IPS-11a (cell line): ENCODE data around the gene TOMM7.
"Not testable (repeated sequence)": the region's sequence is repeated elsewhere in the genome, so short reads cannot be mapped to it uniquely, and the experiment has no call there.

Experiments
- H3K4me3 ChIP-seq: one replicate; pipeline ENCODE4 v1.5.1; 2013; ENCODE audit warnings: low read depth, low read length, control low read depth

TOMM7 gene

DNA sequence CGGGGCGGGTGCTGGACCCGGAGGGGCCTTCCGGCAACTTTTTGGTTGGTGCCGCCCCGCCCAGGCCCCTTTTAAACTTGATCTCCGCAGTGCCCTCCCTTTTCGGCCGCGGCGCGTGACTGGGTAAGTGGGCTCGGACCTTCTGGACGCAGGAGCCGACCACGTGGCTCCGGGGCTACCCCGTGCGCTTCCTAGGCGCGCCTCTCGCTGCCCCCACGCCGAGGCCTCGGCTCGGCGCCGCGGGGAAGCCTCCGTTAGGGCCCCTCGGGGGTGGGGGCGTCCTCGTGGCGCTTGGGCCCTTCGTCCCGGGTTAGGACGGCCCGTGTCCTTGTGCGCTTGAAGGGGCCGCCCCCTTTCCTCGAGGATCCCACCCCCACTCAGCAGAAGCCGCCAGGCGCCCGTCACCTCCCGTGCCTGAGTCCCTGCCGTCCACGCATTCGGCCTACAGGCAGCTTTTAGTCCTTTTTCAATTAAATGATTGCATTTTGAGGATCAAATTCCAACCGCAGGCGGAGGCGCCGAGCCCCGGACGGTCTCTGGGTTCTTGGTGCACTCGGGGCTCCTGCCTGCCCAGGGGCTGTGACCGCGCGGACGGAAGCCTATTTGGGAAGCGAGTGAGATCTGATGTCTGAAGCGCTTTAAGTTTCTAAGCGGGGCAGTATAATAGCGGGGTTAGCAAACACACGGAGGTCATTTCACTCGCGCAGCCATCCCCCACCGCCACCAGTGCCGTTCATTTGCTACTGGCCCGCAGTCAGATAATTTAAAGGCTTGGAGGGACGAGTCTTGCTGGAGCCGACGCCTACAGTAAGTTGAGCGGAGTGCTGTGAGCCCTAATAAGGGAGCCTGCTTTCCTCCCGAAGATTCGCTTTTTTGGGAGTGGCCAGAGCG is 31.8 kb upstream of the TOMM7 start:
- H3K4me3 ChIP-seq: peak overlapping the region; percentile 41

DNA sequence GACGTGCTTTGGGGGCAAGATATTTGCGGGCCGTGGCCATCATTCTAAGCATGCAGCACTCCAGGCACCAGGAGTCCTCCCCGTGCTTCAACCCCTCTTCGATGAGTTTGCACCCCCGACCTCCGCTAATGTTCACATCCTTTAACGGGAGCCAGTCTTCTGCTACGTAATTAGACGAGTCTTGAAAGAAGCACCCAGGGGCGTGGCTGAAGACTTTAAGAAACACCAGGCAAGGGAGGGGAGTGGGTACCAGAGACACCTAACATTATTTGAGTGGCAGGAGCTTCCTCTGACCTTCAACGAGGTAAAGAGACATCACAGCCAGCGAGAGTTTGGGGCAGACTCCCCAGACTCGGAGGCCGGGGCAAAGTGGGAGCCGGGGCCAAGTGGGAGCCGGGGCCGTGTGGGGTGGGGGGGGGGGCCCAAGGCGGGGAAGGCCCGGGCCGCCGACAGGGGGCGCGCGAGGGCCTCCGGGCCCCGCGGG is 31.1 kb upstream of the TOMM7 start:
- peak overlapping the region; percentile 17 for H3K4me3 ChIP-seq

DNA sequence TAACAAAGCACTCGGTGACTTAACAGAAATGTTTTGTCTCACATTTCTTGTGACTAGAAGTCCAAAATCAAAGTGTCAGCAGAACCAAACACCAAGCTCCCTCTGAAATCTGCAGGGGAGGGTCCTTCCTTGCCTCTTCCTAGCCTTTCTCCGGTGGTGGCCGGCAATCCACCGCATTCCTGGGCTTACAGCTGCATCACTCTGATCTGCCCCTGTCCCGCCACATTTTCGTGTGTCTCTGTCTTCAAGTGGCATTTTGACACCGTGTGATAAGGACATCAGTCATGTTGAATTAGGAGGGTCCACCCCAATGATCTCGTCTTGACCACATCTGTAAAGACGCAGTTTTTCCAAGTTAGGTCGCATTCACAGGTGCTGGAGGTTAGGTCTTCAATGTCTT is 30.5 kb upstream of the TOMM7 start:
- H3K4me3 ChIP-seq: no peak overlapping the region

DNA sequence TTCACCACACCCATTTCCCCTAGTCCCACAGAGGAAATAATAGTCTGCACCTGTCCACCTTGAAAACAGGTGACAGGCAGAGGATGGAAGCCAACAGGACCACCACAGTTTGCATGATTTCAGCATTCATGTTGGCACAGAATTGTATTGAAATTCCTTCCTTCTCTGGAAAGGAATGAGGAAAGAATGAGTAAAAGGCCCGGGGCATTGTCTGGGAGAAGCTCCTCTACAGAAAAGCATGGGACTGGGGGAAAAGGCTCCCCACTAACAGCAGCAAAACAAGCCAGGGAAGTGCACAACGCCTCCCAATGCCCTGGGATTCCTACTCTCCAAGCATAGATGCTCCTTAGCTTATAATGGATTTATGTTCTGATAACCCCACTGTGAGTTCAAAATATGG is 28.5 kb upstream of the TOMM7 start:
- no peak overlapping the region for H3K4me3 ChIP-seq

DNA sequence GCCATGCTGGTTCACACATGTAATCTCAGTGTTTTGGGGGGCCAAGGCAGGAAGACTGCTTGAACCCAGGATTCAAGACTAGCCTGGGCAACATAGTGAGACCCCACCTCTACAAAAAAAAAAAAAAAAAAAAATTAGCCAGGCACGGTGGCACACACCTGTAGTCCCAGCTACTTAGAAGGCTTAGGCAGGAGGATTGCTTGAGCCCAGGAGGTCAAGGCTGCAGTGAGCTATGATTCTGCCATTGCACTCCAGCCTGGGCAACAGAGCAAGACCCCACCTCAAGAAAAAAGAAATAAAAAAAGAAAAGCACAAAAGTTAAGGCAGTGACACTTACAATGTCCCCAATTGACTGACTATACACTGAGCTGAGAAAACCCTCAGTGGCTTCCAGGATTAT is 27.7 kb upstream of the TOMM7 start:
- not testable (repeated sequence) for H3K4me3 ChIP-seq

GRCh38 chr7:22849662-22850061 is 27.0 kb upstream of the TOMM7 start:
- H3K4me3 ChIP-seq: no peak overlapping the region

- H3K4me3 ChIP-seq: no peak overlapping the region
These were observed 26.5 kb upstream of the TOMM7 start for GRCh38 chr7:22849172-22849571.

DNA sequence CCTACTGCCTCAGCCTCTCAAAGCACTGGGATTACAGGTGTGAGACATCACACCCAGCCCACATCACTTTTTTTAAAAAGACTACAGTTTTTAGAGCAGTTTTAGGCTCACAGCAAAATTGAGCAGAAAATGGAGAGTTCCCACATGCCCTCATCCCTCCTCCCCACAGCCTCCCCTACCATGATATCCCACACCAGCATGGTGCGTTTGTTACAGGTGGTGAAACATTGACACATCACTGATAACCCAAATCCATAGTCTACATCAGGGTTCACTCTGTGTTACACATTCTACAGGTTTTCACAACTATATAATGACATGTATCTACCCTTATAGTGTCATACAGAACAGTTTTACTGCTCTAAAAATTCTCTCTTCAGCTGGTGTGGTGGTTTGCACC is 24.3 kb upstream of the TOMM7 start:
- no peak overlapping the region for H3K4me3 ChIP-seq

- no peak overlapping the region for H3K4me3 ChIP-seq
These were observed 22.7 kb upstream of the TOMM7 start for GRCh38 chr7:22845221-22845834.

DNA sequence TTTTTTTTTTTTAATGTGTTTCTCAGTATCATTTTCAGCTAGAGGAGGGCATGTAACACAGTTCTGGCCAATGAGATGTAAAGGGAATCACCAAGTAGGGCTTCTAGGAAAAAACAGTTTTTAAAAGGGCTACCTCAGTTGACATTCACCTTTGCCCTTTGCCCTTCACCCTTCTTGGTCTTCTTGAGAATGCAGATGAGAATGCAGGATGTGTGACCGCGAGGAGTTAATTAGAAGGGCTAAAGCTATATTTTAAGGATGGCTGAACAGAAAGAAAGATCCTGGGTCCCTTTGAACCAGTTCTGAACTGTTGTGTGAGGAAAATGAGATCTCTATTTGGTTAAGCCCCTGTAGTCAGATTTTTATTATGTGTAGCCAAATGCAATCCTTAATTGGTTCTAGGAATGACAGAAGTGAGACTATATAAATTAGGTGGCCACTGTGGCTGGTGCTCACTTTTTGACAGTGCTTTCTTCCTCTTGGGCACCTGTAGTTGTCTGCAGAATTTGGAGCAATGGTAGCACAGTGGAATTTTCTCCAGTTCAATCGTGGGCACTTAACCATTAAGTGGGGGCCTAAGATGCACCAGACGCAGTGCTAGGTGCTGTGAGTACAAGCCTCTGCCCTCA is 21.1 kb upstream of the TOMM7 start:
- H3K4me3 ChIP-seq: no peak overlapping the region

DNA sequence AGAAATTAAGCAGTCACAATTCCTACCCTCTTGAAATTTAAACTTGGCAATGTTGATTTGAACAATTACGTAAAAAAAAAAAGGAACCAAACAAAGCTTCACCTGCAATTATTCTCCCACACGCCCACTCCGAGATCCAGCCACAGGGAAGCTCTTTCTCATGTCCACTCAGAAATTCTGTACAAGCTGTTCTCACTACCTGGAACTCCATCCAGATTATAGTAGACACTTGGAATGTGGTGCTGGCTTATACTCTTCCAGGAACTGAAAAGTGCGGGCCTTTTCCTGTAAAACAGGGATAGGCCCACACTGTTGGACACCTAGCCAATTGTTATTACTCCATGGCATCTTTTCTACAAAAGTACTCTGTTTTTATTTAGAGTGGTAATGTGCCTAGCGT is 20.3 kb upstream of the TOMM7 start:
- H3K4me3 ChIP-seq: no peak overlapping the region

DNA sequence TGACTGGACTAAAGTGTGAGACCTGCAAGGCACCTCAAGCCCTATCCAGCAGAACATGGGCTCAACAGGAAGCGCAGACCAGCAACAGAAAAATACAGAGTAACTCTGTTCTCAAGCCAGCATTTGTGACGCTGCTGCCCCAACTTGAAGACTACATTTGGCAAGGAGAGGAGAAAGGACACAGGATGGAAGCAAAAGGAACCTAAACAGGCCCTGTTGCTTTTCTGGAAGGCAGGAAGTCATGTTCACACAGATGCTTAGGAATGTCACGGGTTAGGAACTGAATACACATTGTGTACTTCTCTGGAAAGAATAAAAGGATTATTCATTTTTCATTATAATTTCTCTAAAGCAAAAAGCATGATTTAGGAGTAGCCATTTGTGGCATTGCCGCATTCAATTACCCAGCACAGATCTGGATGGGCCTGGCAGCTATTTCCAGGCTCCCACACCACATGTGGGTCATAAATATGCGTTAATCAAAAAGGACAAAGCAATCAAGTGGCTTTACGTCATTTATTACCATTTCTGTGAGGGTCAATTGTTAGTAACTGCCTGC is 19.8 kb upstream of the TOMM7 start:
- H3K4me3 ChIP-seq: no peak overlapping the region

- H3K4me3 ChIP-seq: no peak overlapping the region
These were observed 19.3 kb upstream of the TOMM7 start for GRCh38 chr7:22841954-22842353.

DNA sequence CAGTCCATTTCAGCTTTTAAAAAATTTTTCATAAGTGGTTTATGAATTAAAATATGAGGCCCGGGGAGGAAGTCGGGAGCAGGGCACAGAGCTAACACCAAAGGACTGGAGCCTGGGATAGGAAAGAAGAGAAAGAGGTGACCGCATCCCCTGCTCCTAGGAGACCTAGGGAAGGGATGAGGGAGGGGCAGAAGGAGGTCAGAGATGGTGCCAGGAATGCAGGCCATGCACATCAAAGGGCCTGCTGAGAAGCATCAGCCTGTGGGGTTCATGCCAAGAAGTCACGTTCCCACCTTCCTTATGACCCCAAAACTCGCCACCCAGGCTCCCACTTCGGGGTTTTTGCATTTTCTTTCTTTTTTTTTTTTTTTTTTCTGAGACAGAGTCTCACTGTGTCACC is 14.7 kb upstream of the TOMM7 start:
- H3K4me3 ChIP-seq: no peak overlapping the region

- not testable (repeated sequence) for H3K4me3 ChIP-seq
These were observed 13.9 kb upstream of the TOMM7 start for GRCh38 chr7:22836506-22836905.

GRCh38 chr7:22833957-22834356 is 11.3 kb upstream of the TOMM7 start:
- no peak overlapping the region for H3K4me3 ChIP-seq

GRCh38 chr7:22833113-22833855 is 10.6 kb upstream of the TOMM7 start:
- H3K4me3 ChIP-seq: no peak overlapping the region

- no peak overlapping the region for H3K4me3 ChIP-seq
These were observed 9.8 kb upstream of the TOMM7 start for GRCh38 chr7:22832401-22832800.

GRCh38 chr7:22831602-22832305 is 9.1 kb upstream of the TOMM7 start:
- H3K4me3 ChIP-seq: no peak overlapping the region

DNA sequence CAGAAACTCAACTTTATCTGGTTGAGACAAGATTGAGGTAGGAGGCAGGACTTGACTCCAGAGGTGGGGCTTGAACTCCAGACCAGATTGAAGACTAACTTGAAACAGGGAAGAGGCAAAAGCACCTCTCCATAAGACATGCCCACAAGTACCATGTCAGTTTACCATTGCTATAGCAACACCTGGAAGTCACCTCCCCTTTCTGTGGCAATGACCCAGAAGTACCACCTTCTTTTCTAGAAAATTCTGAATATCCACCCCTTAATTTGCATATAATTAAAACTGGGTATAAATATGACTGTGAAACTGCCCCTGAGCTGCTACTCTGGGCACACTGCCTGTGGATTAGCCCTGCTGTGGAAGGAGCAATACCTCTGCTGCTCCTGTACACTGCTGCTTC is 4.9 kb upstream of the TOMM7 start:
- H3K4me3 ChIP-seq: no peak overlapping the region
